ENCODE measurements around the gene LRRC3C.

Gene LRRC3C

GRCh38 chr17:39927929-39928857 lies 661 bp downstream of the LRRC3C start:
- DNase-seq (ENCODE audit: low spot score), result no peak
- POLR2A ChIA-PET (ENCODE audit: low non-redundant PET), result interaction anchor here (0.5 kb wide), 1 partner anchor 33 kb away, joined by 3 read pairs; no protein-coding TSS in a partner anchor
- CTCF ChIA-PET, result no interaction called here
- peak overlapping the region; percentile 85 for H3K27ac ChIP-seq
- no peak for TF ChIP-seq CTCF (conservative IDR thresholded peaks at IDR 0.05; ENCODE audit: low read depth)

- H3K27ac ChIP-seq, result peak overlapping the region; percentile 48
- POLR2A ChIA-PET (ENCODE audit: low non-redundant PET), result no interaction called here
- CTCF ChIA-PET, result interaction anchor here (0.7 kb wide), 1 partner anchor 307 kb away, joined by 3 read pairs; no protein-coding TSS in a partner anchor
- peak; percentile 80 for DNase-seq (ENCODE audit: low spot score)
- TF ChIP-seq CTCF (conservative IDR thresholded peaks at IDR 0.05; ENCODE audit: low read depth), result no peak
Measured at GRCh38 chr17:39928858-39929645, 1.5 kb downstream of the LRRC3C start.

DNA sequence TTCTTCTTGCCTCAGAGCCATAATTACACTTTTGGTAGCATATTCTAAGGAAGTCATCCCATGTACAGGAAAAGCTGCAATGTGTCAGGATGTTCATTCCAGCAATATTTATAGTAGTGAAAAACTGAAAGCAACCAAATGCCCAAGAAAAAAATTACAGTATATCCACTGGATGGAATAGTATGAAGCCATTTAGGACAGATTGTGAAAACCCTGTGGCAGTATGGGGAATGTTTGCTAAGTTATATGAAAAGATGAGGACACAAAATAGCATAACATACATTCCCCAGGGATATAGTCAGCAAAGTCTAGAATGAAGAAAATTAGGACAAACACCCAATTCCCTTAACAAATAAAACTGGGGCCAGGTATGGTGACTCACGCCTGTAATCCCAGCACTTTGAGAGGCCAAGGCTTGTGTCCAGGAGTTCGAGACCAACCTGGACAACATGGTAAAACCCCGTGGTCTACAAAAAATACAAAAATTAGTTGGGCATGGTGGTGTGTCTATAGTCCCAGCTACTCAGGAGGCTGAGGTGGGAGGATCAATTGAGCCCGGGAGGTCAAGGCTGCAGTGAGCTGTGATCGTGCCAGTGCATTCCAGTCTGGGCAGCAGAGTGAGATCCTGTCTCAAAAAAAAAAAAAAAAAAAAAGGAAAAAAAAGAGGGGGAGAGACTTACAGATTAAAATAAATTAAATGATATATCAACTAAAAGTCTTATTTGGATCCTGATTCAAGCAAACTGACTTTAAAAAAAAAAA lies 2.3 kb downstream of the LRRC3C start:
- TF ChIP-seq CTCF (conservative IDR thresholded peaks at IDR 0.05; ENCODE audit: low read depth), result no peak
- DNase-seq (ENCODE audit: low spot score), result peak; percentile 57
- H3K27ac ChIP-seq, result peak overlapping the region; percentile 52
- ChIA-PET POLR2A (ENCODE audit: low non-redundant PET) (no interaction called here), CTCF (interaction anchor here (0.6 to 0.7 kb wide), 2 partner anchors 295 to 308 kb away, joined by 3 read pairs; no protein-coding TSS in a partner anchor)

- ChIA-PET POLR2A (ENCODE audit: low non-redundant PET) (no interaction called here), CTCF (no interaction called here)
- no peak for DNase-seq (ENCODE audit: low spot score)
- H3K27ac ChIP-seq, result no peak overlapping the region
- no peak for TF ChIP-seq CTCF (conservative IDR thresholded peaks at IDR 0.05; ENCODE audit: low read depth)
Measured at GRCh38 chr17:39933912-39934311, 6.4 kb downstream of the LRRC3C start.

DNA sequence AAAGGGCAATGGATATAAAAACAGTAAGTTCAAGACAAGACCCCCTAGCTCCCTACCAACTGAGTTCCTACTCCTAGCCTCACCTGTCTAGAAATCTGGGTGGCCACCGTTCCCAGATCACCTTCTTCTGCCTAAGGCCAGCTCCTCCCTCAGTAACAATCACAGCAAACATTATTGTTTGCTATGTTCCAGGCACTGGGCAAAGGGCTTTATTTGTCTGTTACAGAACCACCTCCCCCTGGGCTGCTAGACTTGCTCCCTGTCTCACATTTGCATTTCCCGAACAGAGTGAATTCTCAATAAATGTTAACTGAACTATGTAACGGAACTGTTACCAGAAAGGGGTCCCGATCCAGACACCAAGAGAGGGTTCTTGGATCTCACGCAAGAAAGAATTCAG lies 6.8 kb downstream of the LRRC3C start:
- no peak for TF ChIP-seq CTCF (conservative IDR thresholded peaks at IDR 0.05; ENCODE audit: low read depth)
- ChIA-PET CTCF (no interaction called here), POLR2A (ENCODE audit: low non-redundant PET) (no interaction called here)
- H3K27ac ChIP-seq, result no peak overlapping the region
- no peak for DNase-seq (ENCODE audit: low spot score)

DNA sequence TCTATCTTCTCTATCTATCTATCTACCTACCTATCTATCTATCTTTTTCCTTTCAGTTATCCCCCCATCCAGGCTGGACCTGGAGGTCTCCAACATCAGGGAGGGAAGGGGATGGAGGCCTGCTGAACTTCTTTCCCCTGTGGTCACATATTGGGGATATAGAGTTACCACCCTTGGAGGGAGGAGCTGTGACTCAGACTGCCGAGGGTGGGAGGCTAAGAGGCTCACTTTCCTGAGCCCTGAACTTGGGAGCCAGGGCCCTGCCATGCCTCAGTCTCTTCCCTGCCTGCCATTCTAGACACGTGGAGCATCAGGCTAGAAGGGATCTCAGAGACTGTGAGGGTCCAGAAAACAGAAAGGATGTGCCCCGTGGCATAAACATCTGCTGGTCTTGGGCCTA lies 8.4 kb downstream of the LRRC3C start:
- ChIA-PET CTCF (no interaction called here), POLR2A (ENCODE audit: low non-redundant PET) (no interaction called here)
- H3K27ac ChIP-seq, result no peak overlapping the region
- TF ChIP-seq CTCF (conservative IDR thresholded peaks at IDR 0.05; ENCODE audit: low read depth), result no peak
- DNase-seq (ENCODE audit: low spot score), result no peak
